Small intestine (tissue), 7 donors: Measurements from ENCODE around the gene NIP7. TPM values are rescaled to one million over a fixed set of nuclear protein-coding genes. Genes with fewer than 3 reads are reported as not detected.

Experiments used
- DNase-seq, 2 donors: peaks; one replicate each; pipeline versions ENCODE4 v3.0.0 to v3.0.0-alpha.2; 2013
- FAIRE-seq: peaks from 2 replicates; lab custom pipeline; 2012; peaks lifted over from hg19 to GRCh38; lab: Jason Lieb, UNC
- H3K27ac ChIP-seq, 3 donors: one replicate each; pipeline ENCODE4 v1.5.1; 2013; ENCODE audit warnings: low read length in 2 of 3, mild to moderate bottlenecking in 2 of 3, control low read depth in 1 of 3, inconsistent platforms in 1 of 3, low read depth in 1 of 3, moderate library complexity in 1 of 3
- H3K27me3 ChIP-seq, 3 donors: one replicate each; pipeline ENCODE4 v1.6.1; 2013; ENCODE audit warnings: low read length in 3 of 3, inconsistent platforms in 1 of 3; ENCODE audit not compliant: control insufficient read depth in 3 of 3, insufficient read depth in 3 of 3
- H3K36me3 ChIP-seq, 3 donors: one replicate each; pipeline ENCODE4 v1.6.1; 2013; ENCODE audit warnings: low read length in 3 of 3, inconsistent platforms in 1 of 3, low read depth in 1 of 3, mild to moderate bottlenecking in 1 of 3, moderate library complexity in 1 of 3; ENCODE audit not compliant: control insufficient read depth in 3 of 3, insufficient read depth in 2 of 3
- H3K4me1 ChIP-seq, 3 donors: one replicate each; pipeline ENCODE4 v1.6.1; 2013; ENCODE audit warnings: low read length in 2 of 3, inconsistent platforms in 1 of 3, low read depth in 1 of 3, mild to moderate bottlenecking in 1 of 3, moderate library complexity in 1 of 3; ENCODE audit not compliant: control insufficient read depth in 3 of 3, insufficient read depth in 2 of 3
- H3K4me3 ChIP-seq, 3 donors: one replicate each; pipeline ENCODE4 v1.5.1; 2013; ENCODE audit warnings: low read length in 3 of 3, control low read depth in 1 of 3, inconsistent platforms in 1 of 3, low read depth in 1 of 3, mild to moderate bottlenecking in 1 of 3, moderate library complexity in 1 of 3
- H3K9me3 ChIP-seq, 2 donors: one replicate each; pipeline ENCODE4 v1.6.1; 2013; ENCODE audit warnings: low read depth in 1 of 2, low read length in 1 of 2; ENCODE audit not compliant: control insufficient read depth in 2 of 2, insufficient read depth in 1 of 2
- WGBS, 3 donors: extraction: QIAGEN DNeasy Blood & Tissue Kit; methylation state at CpG; one replicate each; pipeline ENCODE4 v1.1.7; 2013; 5-methylcytosine and 5-hydroxymethylcytosine counted together
- polyA plus RNA-seq, 4 donors: library from polyadenylated mRNA; stranded (reverse) in 3 of 4; unstranded in 1 of 4; fragments of 200-250 nt in 3 of 4; fragments of 120-200 nt in 1 of 4; gene quantifications; one replicate each; pipeline versions ENCODE4 v1.2.1 to v1.2.3, GENCODE V29; 2013
- donor health status: healthy with polysubstance abuse.
- donor health status: control.
- donor health status: control.
- donor health status: Bipolar disorder and iron deficiency.
- donor health status: healthy.

The NIP7 gene
- polyA plus RNA-seq, 4 donors, result 15.1 to 23.4 (median 15.8) TPM

GRCh38 chr16:69340095-69340644, 598 bp downstream of the NIP7 start:
- Histone ChIP-seq H3K27me3 (no peaks in the 10 kb centered on the region), H3K27ac (peak overlapping the region; percentile 82 to 93 (median 86)), H3K9me3 (no peaks in the 10 kb centered on the region), H3K36me3 (peaks cover 4 to 21% (median 12%) of the 10 kb centered on the region in 3 donors), H3K4me3 (peak overlapping the region; percentile 72 to 83 (median 77)), H3K4me1 (peaks cover 2 to 13% (median 7%) of the 10 kb centered on the region in 3 donors)
- whole genome bisulfite sequencing, 3 donors, result 4 to 7% (median 5%) methylated on average over 16 of the region's 16 CpGs
- FAIRE-seq (no peak), DNase-seq (peak in 1 of 2 donors; percentile 21)

- Histone ChIP-seq H3K27ac (no peak overlapping the region), H3K9me3 (no peaks in the 10 kb centered on the region)
- no peak for FAIRE-seq
Observed at GRCh38 chr16:69344171-69344570, 4.6 kb downstream of the NIP7 start.

GRCh38 chr16:69345923-69346322, 6.4 kb downstream of the NIP7 start:
- 65 to 77% (median 67%) methylated on average over 4 of the region's 4 CpGs for WGBS, 3 donors
- Histone ChIP-seq H3K9me3 (no peaks in the 10 kb centered on the region), H3K27ac (no peak overlapping the region), H3K36me3 (peaks cover 0 to 26% (median 7%) of the 10 kb centered on the region in 3 donors), H3K4me3 (no peak overlapping the region), H3K27me3 (no peaks in the 10 kb centered on the region), H3K4me1 (peaks cover 0 to 3% (median 0%) of the 10 kb centered on the region in 3 donors)
- FAIRE-seq (no peak), DNase-seq (no peak)

More at GRCh38 chr16:69344171-69344570, 4.6 kb downstream of the NIP7 start:
- no peak for DNase-seq
- no peaks in the 10 kb centered on the region for H3K27me3 ChIP-seq
- H3K4me1 ChIP-seq, result peaks cover 2 to 4% (median 2%) of the 10 kb centered on the region in 3 donors
- 90 to 95% (median 95%) methylated on average over 5 of the region's 5 CpGs for WGBS, 3 donors
- H3K4me3 ChIP-seq, result no peak overlapping the region
- peaks cover 0 to 15% (median 7%) of the 10 kb centered on the region in 3 donors for H3K36me3 ChIP-seq

DNA sequence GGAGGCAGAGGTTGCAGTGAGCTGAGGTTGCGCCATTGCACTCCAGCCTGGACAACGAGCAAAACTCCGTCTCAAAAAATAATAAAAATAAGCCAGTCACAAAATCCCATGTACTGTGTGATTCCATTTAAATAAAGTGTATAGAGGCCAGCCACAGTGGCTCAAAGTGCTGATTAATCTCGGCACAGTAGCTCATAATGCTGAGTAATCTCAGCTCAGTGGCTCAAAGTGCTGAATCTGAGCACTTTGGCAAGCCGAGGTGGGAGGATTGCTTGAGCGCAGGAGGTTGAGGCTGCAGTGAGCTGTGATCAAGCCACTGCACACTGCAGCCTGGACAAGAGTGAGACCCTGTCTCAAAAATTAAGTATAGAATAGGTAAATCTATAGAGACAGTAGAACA, 7.1 kb downstream of the NIP7 start:
- DNase-seq (no peak), FAIRE-seq (no peak)
- peaks cover 0 to 24% (median 3%) of the 10 kb centered on the region in 3 donors for H3K36me3 ChIP-seq
- H3K9me3 ChIP-seq, result no peaks in the 10 kb centered on the region
- H3K27ac ChIP-seq, result no peak overlapping the region
- H3K27me3 ChIP-seq, result no peaks in the 10 kb centered on the region
- WGBS, 3 donors, result 78 to 91% (median 84%) methylated on average over 6 of the region's 6 CpGs
- H3K4me3 ChIP-seq, result no peak overlapping the region
- H3K4me1 ChIP-seq, result peaks cover 0 to 8% (median 0%) of the 10 kb centered on the region in 3 donors

DNA sequence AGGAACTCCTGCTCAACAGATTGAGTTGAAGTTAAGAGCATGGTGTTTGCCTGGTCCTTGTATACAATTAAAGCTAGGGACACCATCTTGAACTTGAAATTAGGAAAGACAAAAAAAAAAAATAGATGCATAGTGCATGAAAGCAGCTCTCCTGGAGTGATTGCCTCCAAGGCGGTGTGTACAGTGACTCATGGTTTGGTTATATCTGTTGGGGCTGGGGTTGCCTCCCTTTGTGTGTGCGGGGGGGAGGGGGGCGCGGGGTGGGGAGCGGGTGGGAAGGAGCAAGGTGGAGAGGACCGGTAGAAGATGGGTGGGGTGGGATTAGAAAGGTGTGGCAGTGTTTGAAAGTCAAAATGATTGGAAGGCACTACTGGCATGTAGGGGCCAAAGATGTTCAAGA, 8.7 kb downstream of the NIP7 start:
- WGBS, 3 donors, result 72 to 88% (median 79%) methylated on average over 6 of the region's 6 CpGs
- peaks cover 0 to 25% (median 5%) of the 10 kb centered on the region in 3 donors for H3K36me3 ChIP-seq
- no peaks in the 10 kb centered on the region for H3K9me3 ChIP-seq
- no peak overlapping the region for H3K4me3 ChIP-seq
- no peak for DNase-seq
- FAIRE-seq, result no peak
- H3K27ac ChIP-seq, result no peak overlapping the region
- no peaks in the 10 kb centered on the region for H3K27me3 ChIP-seq
- H3K4me1 ChIP-seq, result peaks cover 0 to 13% (median 0%) of the 10 kb centered on the region in 3 donors

DNA sequence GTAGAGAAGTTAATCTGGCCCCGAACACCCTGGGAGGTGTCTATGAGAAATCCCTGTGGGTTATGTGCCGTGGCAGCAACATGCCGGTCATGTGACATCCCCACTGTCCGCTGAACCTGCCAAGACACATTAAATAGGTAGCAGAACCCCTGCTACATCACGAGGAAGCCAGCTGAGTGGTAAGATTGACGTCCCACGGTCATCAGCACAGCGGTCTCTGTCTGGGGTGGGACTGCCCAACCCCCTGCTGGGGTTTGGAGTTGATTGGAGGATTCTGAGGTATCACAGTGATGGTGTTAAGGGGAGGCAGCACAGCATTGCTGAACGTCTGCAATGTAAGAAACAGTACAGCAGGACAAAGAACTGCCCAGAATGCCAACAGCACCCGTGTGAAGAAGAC, 10.0 kb downstream of the NIP7 start:
- peaks cover 0 to 13% (median 0%) of the 10 kb centered on the region in 3 donors for H3K4me1 ChIP-seq
- no peak overlapping the region for H3K4me3 ChIP-seq
- WGBS, 3 donors, result 90 to 91% (median 91%) methylated on average over 10 of the region's 10 CpGs
- H3K27me3 ChIP-seq, result no peaks in the 10 kb centered on the region
- H3K9me3 ChIP-seq, result no peaks in the 10 kb centered on the region
- H3K27ac ChIP-seq, result no peak overlapping the region
- FAIRE-seq (no peak), DNase-seq (no peak)
- H3K36me3 ChIP-seq, result peaks cover 0 to 24% (median 2%) of the 10 kb centered on the region in 3 donors

DNA sequence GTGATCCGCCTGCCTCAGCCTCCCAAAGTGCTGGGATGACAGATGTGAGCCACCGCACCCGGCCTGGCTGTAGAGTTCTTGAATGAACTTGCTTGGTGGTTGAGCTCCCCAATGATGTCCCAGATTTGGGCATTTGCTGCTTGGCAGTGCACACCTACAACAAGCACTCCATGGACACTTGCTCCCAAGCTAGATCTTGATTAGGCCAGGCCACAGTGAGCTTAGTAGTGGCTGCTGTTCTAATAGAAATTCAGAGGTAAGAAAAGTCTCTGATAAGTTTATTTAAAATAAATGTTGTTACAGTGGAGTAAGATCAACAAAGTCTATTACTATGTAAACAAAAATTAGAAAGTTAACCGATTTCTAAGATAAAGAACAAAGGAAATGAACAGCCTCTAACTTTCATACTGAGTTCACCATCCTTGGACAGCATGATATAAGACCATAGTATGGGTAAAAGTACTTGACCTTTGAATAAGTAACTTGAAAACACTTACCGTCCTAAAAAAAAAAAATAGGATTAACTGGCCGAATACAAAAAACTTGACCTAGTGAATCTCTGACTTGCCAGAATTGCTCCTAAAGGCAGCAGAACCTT, 11.1 kb downstream of the NIP7 start:
- H3K4me3 ChIP-seq, result peak overlapping the region in 1 of 3 donors; percentile 46
- FAIRE-seq (no peak), DNase-seq (no peak)
- no peaks in the 10 kb centered on the region for H3K27me3 ChIP-seq
- H3K27ac ChIP-seq, result no peak overlapping the region
- peaks cover 0 to 13% (median 0%) of the 10 kb centered on the region in 3 donors for H3K4me1 ChIP-seq
- H3K36me3 ChIP-seq, result peaks cover 2 to 30% (median 4%) of the 10 kb centered on the region in 3 donors
- WGBS, 3 donors, result 43 to 61% (median 54%) methylated on average over 6 of the region's 6 CpGs
- H3K9me3 ChIP-seq, result no peaks in the 10 kb centered on the region

- FAIRE-seq (no peak), DNase-seq (peak; percentile 88 to 93)
- Histone ChIP-seq H3K4me1 (peaks cover 0 to 13% (median 0%) of the 10 kb centered on the region in 3 donors), H3K4me3 (peak within 1 kb of the TSS in 2 of 3 donors; percentile 6 to 46), H3K27me3 (no peaks in the 10 kb centered on the region), H3K9me3 (no peaks in the 10 kb centered on the region), H3K36me3 (peaks cover 2 to 31% (median 8%) of the 10 kb centered on the region in 3 donors), H3K27ac (peak within 1 kb of the TSS in 2 of 3 donors; percentile 26 to 72)
- WGBS, 3 donors, result 19 to 64% (median 33%) methylated on average over 12 of the region's 12 CpGs
Observed at GRCh38 chr16:69351309-69352027, 11.9 kb downstream of the NIP7 start, which contains the start of gene TMED6. TMED6 (minus strand) TSS chr16:69351786; CDS start chr16:69351753, 33 bp downstream.
